ENCODE results near the gene GMDS. TPM values are rescaled to one million over a fixed set of nuclear protein-coding genes. Genes with fewer than 3 reads are reported as not detected.
"Not testable (repeated sequence)": the region's sequence is repeated elsewhere in the genome, so short reads cannot be mapped to it uniquely, and the experiment has no call there.

Gene GMDS
- total RNA-seq, 1 donor = 23.2 TPM

DNA sequence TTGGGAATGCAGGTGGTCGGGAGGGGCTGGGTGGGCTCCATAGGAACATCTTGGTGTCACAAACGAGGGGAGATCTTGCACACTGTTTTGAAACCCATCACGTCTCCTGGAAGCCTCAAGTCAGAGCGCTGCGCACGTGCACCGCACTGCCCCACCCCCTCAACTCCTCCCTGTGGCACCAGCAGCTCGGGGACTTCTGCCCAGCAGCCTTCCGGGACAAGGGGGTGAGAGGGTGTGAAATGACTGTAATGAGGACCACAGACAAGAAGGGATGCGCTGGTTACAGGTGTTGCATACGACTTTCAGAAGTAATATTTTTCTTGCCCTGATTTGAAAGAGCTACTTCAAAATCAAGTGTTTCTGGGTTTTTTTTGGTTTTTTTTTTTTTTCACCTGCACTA is 575.4 kb downstream of the GMDS start:
- TF ChIP-seq, protein P1, sequence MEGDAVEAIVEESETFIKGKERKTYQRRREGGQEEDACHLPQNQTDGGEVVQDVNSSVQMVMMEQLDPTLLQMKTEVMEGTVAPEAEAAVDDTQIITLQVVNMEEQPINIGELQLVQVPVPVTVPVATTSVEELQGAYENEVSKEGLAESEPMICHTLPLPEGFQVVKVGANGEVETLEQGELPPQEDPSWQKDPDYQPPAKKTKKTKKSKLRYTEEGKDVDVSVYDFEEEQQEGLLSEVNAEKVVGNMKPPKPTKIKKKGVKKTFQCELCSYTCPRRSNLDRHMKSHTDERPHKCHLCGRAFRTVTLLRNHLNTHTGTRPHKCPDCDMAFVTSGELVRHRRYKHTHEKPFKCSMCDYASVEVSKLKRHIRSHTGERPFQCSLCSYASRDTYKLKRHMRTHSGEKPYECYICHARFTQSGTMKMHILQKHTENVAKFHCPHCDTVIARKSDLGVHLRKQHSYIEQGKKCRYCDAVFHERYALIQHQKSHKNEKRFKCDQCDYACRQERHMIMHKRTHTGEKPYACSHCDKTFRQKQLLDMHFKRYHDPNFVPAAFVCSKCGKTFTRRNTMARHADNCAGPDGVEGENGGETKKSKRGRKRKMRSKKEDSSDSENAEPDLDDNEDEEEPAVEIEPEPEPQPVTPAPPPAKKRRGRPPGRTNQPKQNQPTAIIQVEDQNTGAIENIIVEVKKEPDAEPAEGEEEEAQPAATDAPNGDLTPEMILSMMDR (IDR thresholded peaks at IDR 0.05; ENCODE audit: extremely low read depth, low read depth, low read length) = no peak
- Histone ChIP-seq H2AFZ (ENCODE audit: low read length) (no peak overlapping the region), H3K9me3 (ENCODE audit: low read depth, low read length) (no peaks in the 10 kb centered on the region), H3K79me2 (ENCODE audit: insufficient read depth, low read length) (no peaks in the 10 kb centered on the region), H3K27me3 (ENCODE audit: insufficient read depth, low read length) (no peaks in the 10 kb centered on the region), H3K4me3 (ENCODE audit: insufficient read depth, low read length) (no peak overlapping the region), H3K27ac (ENCODE audit: low read depth, low read length) (no peak overlapping the region), H3K4me2 (ENCODE audit: insufficient read depth, low read length) (no peak overlapping the region), H3K4me1 (ENCODE audit: insufficient read depth, low read length) (peaks cover 16% of the 10 kb centered on the region), H4K20me1 (ENCODE audit: insufficient read depth, low read length) (no peaks in the 10 kb centered on the region), H3K36me3 (ENCODE audit: insufficient read depth, low read length) (no peaks in the 10 kb centered on the region)
- DNase-seq (ENCODE audit: insufficient read length, low spot score, missing footprints) = no peak

DNA sequence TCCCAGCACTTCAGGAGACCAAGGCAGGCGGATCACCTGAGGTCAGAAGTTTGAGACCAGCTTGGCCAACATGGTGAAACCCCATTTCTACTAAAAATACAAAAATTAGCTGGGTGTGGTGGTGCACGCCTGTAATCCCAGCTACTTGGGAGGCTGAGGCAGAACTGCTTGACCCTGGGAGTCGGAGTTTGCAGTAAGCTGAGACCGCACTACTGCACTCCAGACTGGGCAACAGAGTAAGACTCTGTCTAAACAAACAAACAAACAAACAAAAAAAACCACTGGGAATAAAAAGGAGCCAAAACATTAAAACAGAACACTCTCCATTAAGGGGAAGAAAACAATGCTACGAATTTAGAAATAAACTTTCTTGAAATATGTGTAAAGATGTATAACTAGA is 576.9 kb downstream of the GMDS start:
- peaks cover 16% of the 10 kb centered on the region for H3K4me1 ChIP-seq (ENCODE audit: insufficient read depth, low read length)
- not testable (repeated sequence) for H3K4me3 ChIP-seq (ENCODE audit: insufficient read depth, low read length); H3K27ac ChIP-seq (ENCODE audit: low read depth, low read length); H3K36me3 ChIP-seq (ENCODE audit: insufficient read depth, low read length); H3K9me3 ChIP-seq (ENCODE audit: low read depth, low read length); H3K79me2 ChIP-seq (ENCODE audit: insufficient read depth, low read length); DNase-seq (ENCODE audit: insufficient read length, low spot score, missing footprints); H3K4me2 ChIP-seq (ENCODE audit: insufficient read depth, low read length); H3K27me3 ChIP-seq (ENCODE audit: insufficient read depth, low read length); H2AFZ ChIP-seq (ENCODE audit: low read length); H4K20me1 ChIP-seq (ENCODE audit: insufficient read depth, low read length)

DNA sequence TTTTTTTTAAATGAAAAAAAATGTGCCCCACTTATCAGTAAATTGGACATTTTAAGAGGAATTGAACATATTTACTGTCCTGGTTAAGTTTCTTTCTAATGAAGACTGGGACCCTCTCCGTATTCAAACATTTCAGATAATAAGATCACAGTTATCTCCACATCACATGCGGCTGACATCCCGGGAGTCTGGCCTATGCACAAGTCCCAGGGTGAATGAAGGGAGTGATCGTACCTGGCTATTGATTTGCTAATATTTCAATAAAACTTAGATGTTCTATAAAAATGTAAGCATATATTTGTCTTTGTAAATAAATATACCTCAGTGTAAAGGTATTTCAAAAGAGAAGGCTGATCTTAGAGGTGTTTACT is 577.6 kb downstream of the GMDS start:
- H4K20me1 ChIP-seq (ENCODE audit: insufficient read depth, low read length) = no peaks in the 10 kb centered on the region

DNA sequence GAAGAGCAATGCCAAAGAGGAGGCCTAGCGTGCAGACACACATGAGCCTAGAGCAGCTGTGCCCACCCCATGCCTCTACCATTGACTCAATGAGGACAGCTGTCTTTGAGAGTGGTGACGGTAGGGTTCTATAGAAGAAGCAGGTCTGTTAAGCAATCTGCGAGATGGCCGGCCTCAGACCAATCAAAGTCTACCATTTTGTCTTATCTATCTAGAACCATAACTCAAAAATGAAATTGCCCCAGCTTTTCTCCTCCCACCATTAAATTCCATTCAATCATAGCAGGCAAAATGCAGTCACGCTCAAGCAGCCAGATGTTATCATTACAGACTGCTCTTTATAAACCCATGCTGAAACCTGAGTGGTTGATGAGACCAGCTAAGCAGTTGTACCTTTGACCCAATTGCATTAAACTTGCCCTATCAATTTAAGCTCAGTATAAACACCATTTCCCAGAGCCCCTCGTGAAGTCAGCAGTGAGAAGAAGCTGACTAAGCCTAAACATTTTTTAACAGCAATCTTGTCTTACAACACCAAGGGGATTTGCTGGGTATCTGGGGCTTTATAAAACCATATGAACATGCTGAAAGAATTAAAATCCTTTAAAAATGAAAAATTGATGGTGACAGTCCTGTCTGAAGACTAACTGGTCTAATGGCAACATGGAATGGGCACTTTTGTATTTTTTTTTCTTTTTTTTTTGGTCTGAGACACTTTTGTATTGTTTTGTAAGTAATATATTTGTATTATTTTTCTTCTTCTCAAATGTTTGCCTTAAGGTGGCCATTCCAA is 578.2 kb downstream of the GMDS start:
- H3K36me3 ChIP-seq (ENCODE audit: insufficient read depth, low read length) = no peaks in the 10 kb centered on the region
- H3K4me1 ChIP-seq (ENCODE audit: insufficient read depth, low read length) = peaks cover 19% of the 10 kb centered on the region
- no peaks in the 10 kb centered on the region for H3K9me3 ChIP-seq (ENCODE audit: low read depth, low read length)
- H3K4me2 ChIP-seq (ENCODE audit: insufficient read depth, low read length) = no peak overlapping the region
- peak; percentile 75 for DNase-seq (ENCODE audit: insufficient read length, low spot score, missing footprints)
- TF ChIP-seq, protein P1 (IDR thresholded peaks at IDR 0.05; ENCODE audit: extremely low read depth, low read depth, low read length) = no peak
- H3K27me3 ChIP-seq (ENCODE audit: insufficient read depth, low read length) = no peaks in the 10 kb centered on the region
- no peaks in the 10 kb centered on the region for H4K20me1 ChIP-seq (ENCODE audit: insufficient read depth, low read length)
- no peaks in the 10 kb centered on the region for H3K79me2 ChIP-seq (ENCODE audit: insufficient read depth, low read length)
- H3K27ac ChIP-seq (ENCODE audit: low read depth, low read length) = no peak overlapping the region
- no peak overlapping the region for H2AFZ ChIP-seq (ENCODE audit: low read length)
- no peak overlapping the region for H3K4me3 ChIP-seq (ENCODE audit: insufficient read depth, low read length)

More for the DNA sequence above, 577.6 kb downstream of the GMDS start:
- H3K9me3 ChIP-seq (ENCODE audit: low read depth, low read length) = no peaks in the 10 kb centered on the region
- no peaks in the 10 kb centered on the region for H3K79me2 ChIP-seq (ENCODE audit: insufficient read depth, low read length)
- DNase-seq (ENCODE audit: insufficient read length, low spot score, missing footprints) = no peak
- no peak overlapping the region for H3K27ac ChIP-seq (ENCODE audit: low read depth, low read length)
- H3K4me3 ChIP-seq (ENCODE audit: insufficient read depth, low read length) = no peak overlapping the region
- H2AFZ ChIP-seq (ENCODE audit: low read length) = no peak overlapping the region
- peaks cover 16% of the 10 kb centered on the region for H3K4me1 ChIP-seq (ENCODE audit: insufficient read depth, low read length)
- no peak overlapping the region for H3K4me2 ChIP-seq (ENCODE audit: insufficient read depth, low read length)
- TF ChIP-seq, protein P1 (IDR thresholded peaks at IDR 0.05; ENCODE audit: extremely low read depth, low read depth, low read length) = no peak
- H3K27me3 ChIP-seq (ENCODE audit: insufficient read depth, low read length) = no peaks in the 10 kb centered on the region
- H3K36me3 ChIP-seq (ENCODE audit: insufficient read depth, low read length) = no peaks in the 10 kb centered on the region
